Fibroblast of the aortic adventitia (primary cell): ENCODE results near the gene CCDC82. TPM values are rescaled to one million over a fixed set of nuclear protein-coding genes. Genes with fewer than 3 reads are reported as not detected.
A peak's percentile ranks its signal among the peaks of the same experiment; 100 is the strongest.

Experiments used
- DNase-seq: peaks from one replicate; pipeline ENCODE4 v3.0.0-alpha.2; 2010; ENCODE audit warnings: low read depth
- H3K4me3 ChIP-seq: 2 replicates; pipeline ENCODE4 v1.5.1; 2011; ENCODE audit warnings: low read depth, mild to moderate bottlenecking, control low read depth, low read length, moderate library complexity
- total RNA-seq: library from RNA; depleted of rRNA; stranded (reverse); fragments of >200 nt; gene quantifications from 2 replicates; pipeline ENCODE4 v1.2.3, GENCODE V29; 2012; ENCODE audit warnings: low replicate concordance
- TF ChIP-seq, protein P1 (sequence below): IDR thresholded peaks from 2 replicates; pipeline ENCODE4 v1.5.1; 2011; ENCODE audit warnings: mild to moderate bottlenecking, low read length, control low read depth, inconsistent platforms; ENCODE audit not compliant: insufficient read depth

Gene CCDC82
- total RNA-seq, 1 donor: 31.2 TPM

GRCh38 chr11:96309643-96310017 lies 80.1 kb downstream of the CCDC82 start:
- TF ChIP-seq, protein P1, sequence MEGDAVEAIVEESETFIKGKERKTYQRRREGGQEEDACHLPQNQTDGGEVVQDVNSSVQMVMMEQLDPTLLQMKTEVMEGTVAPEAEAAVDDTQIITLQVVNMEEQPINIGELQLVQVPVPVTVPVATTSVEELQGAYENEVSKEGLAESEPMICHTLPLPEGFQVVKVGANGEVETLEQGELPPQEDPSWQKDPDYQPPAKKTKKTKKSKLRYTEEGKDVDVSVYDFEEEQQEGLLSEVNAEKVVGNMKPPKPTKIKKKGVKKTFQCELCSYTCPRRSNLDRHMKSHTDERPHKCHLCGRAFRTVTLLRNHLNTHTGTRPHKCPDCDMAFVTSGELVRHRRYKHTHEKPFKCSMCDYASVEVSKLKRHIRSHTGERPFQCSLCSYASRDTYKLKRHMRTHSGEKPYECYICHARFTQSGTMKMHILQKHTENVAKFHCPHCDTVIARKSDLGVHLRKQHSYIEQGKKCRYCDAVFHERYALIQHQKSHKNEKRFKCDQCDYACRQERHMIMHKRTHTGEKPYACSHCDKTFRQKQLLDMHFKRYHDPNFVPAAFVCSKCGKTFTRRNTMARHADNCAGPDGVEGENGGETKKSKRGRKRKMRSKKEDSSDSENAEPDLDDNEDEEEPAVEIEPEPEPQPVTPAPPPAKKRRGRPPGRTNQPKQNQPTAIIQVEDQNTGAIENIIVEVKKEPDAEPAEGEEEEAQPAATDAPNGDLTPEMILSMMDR: no peak
- no peak overlapping the region for H3K4me3 ChIP-seq
- no peak for DNase-seq

DNA sequence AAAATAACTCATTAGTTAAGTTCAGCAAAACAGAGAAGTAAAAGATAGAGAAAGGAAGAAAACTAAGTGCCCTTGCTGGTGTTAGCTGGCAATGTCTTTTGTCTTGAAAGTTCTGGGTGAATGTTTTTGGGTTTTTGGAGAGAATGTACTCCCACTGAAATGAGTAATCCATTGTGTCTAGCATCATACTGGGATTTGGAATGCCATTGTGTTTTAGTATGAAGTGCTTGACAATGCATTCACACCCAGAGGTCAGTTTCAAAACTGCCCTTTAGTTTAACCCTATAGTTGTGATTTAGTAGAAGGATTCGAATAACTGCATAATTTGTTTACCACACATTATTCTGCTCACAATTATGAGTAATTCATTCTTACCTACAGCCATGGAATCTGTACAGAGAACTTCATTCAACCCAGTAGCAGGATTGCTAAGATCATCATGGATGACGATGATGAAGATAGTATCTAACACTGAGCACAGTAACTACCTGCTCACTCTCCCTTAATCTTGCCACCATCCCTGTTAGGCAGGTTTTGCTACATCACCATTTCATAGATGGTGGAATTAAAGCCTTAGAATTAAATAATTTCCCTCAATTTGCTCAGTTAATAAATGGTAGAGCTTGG lies 80.6 kb downstream of the CCDC82 start:
- peak; percentile 85 for DNase-seq
- H3K4me3 ChIP-seq: no peak overlapping the region
- TF ChIP-seq, protein P1: no peak

DNA sequence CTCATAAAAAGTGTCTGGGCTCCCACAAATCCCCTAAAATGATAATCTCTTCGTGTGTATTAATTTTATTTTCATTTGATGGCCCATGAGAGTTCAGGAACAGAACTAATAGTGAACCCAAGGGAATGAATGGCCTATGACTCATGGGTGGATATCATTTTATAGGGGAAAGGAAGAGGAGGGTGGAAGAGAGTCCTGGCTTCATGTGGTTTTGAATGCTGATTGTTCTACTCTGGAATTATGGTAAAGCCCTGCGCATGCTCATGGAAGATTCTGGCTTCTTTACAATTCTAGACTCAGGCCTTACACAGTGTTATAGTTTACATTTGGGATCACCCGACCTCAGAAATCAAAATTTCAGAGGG lies 82.0 kb downstream of the CCDC82 start:
- TF ChIP-seq, protein P1: no peak
- DNase-seq: peak; percentile 91
- peak overlapping the region; percentile 39 for H3K4me3 ChIP-seq

GRCh38 chr11:96306933-96307775 lies 82.6 kb downstream of the CCDC82 start:
- peak; percentile 97 for DNase-seq
- TF ChIP-seq, protein P1: no peak
- H3K4me3 ChIP-seq: peak overlapping the region; percentile 39

- no peak for DNase-seq
- H3K4me3 ChIP-seq: peak overlapping the region; percentile 39
- TF ChIP-seq, protein P1: no peak
Observed at GRCh38 chr11:96306600-96306932, 83.1 kb downstream of the CCDC82 start.

DNA sequence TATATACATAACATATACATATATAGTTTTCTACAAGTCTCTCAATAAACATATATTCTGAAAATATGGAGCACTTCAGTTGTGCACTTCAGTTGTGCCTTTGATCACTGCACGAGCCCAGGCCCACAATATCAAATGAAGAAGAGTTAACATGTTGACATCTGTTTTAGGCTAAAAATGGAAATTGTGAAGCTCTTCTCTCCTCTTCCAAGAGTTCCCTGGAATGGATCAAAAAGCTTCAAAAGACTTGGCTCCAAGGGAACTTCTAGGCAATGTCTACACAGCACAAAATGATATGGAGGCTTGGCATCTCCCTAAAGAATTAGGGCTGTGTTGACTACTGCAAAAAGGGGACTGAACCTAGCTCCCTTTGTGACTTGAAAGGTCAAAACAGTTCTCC lies 83.6 kb downstream of the CCDC82 start:
- no peak for DNase-seq
- TF ChIP-seq, protein P1: no peak
- peak overlapping the region; percentile 39 for H3K4me3 ChIP-seq

GRCh38 chr11:96303980-96304379 lies 85.7 kb downstream of the CCDC82 start:
- TF ChIP-seq, protein P1: no peak
- no peak for DNase-seq
- no peak overlapping the region for H3K4me3 ChIP-seq
